Measurements from ENCODE around the gene EFCAB7.

Gene EFCAB7

DNA sequence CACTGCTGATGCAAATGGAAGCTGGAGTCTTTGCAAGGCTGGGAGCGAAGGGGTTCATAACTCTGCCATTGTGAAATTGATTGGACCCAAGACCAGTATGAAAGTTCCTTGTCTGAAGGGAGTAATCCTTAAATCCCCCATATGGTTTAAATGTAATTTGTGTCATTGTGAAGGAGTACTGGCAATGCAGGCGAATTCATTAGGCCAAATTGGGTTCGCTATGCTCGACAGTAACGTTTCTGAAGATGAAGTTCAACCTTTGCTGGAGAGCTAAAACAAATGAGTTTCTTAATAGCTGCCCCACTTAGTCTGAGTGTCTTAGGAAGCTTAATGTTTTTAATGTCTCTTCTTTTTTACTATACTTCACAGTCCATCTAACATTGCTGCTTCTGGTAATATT, 97.3 kb downstream of the EFCAB7 start:
- no peak for TF ChIP-seq EZH2phosphoT487 (conservative IDR thresholded peaks at IDR 0.05; ENCODE audit: low read length)
- TF ChIP-seq CTCF (IDR thresholded peaks at IDR 0.05; ENCODE audit: insufficient read depth, low read length, poor library complexity, severe bottlenecking) = no peak
- H3K9ac ChIP-seq (ENCODE audit: low read length) = no peak overlapping the region
- peaks cover 5% of the 10 kb centered on the region; the same call in 1 of the 2 replicates for H3K79me2 ChIP-seq (ENCODE audit: insufficient read depth, low read length)
- H3K9me2 ChIP-seq (replicated peaks; ENCODE audit: insufficient read depth, low read length) = no peaks in the 10 kb centered on the region
- H3K36me3 ChIP-seq (ENCODE audit: low read length) = no peaks in the 10 kb centered on the region
- no peak overlapping the region for H3K27ac ChIP-seq (ENCODE audit: low read depth, low read length)
- no peak overlapping the region for H3K4me2 ChIP-seq (ENCODE audit: low read depth, low read length, poor library complexity, severe bottlenecking)
- no peaks in the 10 kb centered on the region for H3F3A ChIP-seq (ENCODE audit: insufficient read depth)
- H3K4me3 ChIP-seq (ENCODE audit: insufficient read depth, low read length, poor library complexity, severe bottlenecking) = no peak overlapping the region
- H2AFZ ChIP-seq (ENCODE audit: low read depth, low read length, severe bottlenecking) = no peak overlapping the region
- no peaks in the 10 kb centered on the region for H3K27me3 ChIP-seq (ENCODE audit: low read length)
- H3K9me3 ChIP-seq (ENCODE audit: insufficient read depth, low read length) = no peaks in the 10 kb centered on the region
- no peaks in the 10 kb centered on the region; the same call in 1 of the 2 replicates for H4K20me1 ChIP-seq (ENCODE audit: low read depth, low read length)

- Histone ChIP-seq H3F3A (ENCODE audit: insufficient read depth) (no peaks in the 10 kb centered on the region), H3K9ac (ENCODE audit: low read length) (no peak overlapping the region), H3K9me3 (ENCODE audit: insufficient read depth, low read length) (no peaks in the 10 kb centered on the region), H3K9me2 (replicated peaks; ENCODE audit: insufficient read depth, low read length) (no peaks in the 10 kb centered on the region), H3K36me3 (ENCODE audit: low read length) (no peaks in the 10 kb centered on the region), H4K20me1 (ENCODE audit: low read depth, low read length) (no peaks in the 10 kb centered on the region; the same call in 1 of the 2 replicates), H3K4me3 (ENCODE audit: insufficient read depth, low read length, poor library complexity, severe bottlenecking) (no peak overlapping the region), H3K4me2 (ENCODE audit: low read depth, low read length, poor library complexity, severe bottlenecking) (no peak overlapping the region), H2AFZ (ENCODE audit: low read depth, low read length, severe bottlenecking) (no peak overlapping the region), H3K27ac (ENCODE audit: low read depth, low read length) (no peak overlapping the region), H3K79me2 (ENCODE audit: insufficient read depth, low read length) (peaks cover 5% of the 10 kb centered on the region; the same call in 1 of the 2 replicates), H3K27me3 (ENCODE audit: low read length) (no peaks in the 10 kb centered on the region)
- no peak for TF ChIP-seq CTCF (IDR thresholded peaks at IDR 0.05; ENCODE audit: insufficient read depth, low read length, poor library complexity, severe bottlenecking)
- no peak for TF ChIP-seq EZH2phosphoT487 (conservative IDR thresholded peaks at IDR 0.05; ENCODE audit: low read length)
These were observed 97.8 kb downstream of the EFCAB7 start for GRCh38 chr1:63621075-63621474.

DNA sequence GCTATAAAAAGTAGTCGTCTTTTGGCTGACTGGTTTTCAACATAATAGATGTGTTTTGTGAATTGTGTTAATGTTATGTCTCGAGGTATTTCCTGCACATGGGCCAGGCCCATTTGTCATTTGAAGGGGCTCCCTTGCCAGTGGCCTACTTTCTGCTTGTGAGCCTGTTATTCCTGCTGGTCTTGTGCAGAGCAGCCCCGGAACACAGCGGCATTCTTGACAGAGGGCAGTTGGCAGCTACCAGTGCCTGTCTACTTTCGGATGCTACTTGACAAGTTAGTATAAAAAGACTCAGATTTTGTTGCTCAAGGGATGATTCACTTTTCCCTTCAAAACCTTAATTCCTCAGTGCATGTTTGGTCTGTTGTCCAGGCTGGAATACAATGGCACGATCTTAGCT, 98.4 kb downstream of the EFCAB7 start:
- Histone ChIP-seq H3K4me2 (ENCODE audit: low read depth, low read length, poor library complexity, severe bottlenecking) (no peak overlapping the region), H3K27me3 (ENCODE audit: low read length) (no peaks in the 10 kb centered on the region), H3K9me3 (ENCODE audit: insufficient read depth, low read length) (no peaks in the 10 kb centered on the region), H3K9me2 (replicated peaks; ENCODE audit: insufficient read depth, low read length) (no peaks in the 10 kb centered on the region), H4K20me1 (ENCODE audit: low read depth, low read length) (no peaks in the 10 kb centered on the region; the same call in 1 of the 2 replicates), H3K9ac (ENCODE audit: low read length) (no peak overlapping the region), H3K4me3 (ENCODE audit: insufficient read depth, low read length, poor library complexity, severe bottlenecking) (no peak overlapping the region), H3F3A (ENCODE audit: insufficient read depth) (no peaks in the 10 kb centered on the region), H3K36me3 (ENCODE audit: low read length) (no peaks in the 10 kb centered on the region), H3K27ac (ENCODE audit: low read depth, low read length) (no peak overlapping the region), H3K79me2 (ENCODE audit: insufficient read depth, low read length) (peaks cover 5% of the 10 kb centered on the region; the same call in 1 of the 2 replicates), H2AFZ (ENCODE audit: low read depth, low read length, severe bottlenecking) (no peak overlapping the region)
- TF ChIP-seq EZH2phosphoT487 (conservative IDR thresholded peaks at IDR 0.05; ENCODE audit: low read length) (no peak), CTCF (IDR thresholded peaks at IDR 0.05; ENCODE audit: insufficient read depth, low read length, poor library complexity, severe bottlenecking) (no peak)
